ENCODE data around the gene VRK2. TPM values are rescaled to one million over a fixed set of nuclear protein-coding genes. Genes with fewer than 3 reads are reported as not detected.

The VRK2 gene
- total RNA-seq, 1 donor from 2014 or later: 25.3 TPM

DNA sequence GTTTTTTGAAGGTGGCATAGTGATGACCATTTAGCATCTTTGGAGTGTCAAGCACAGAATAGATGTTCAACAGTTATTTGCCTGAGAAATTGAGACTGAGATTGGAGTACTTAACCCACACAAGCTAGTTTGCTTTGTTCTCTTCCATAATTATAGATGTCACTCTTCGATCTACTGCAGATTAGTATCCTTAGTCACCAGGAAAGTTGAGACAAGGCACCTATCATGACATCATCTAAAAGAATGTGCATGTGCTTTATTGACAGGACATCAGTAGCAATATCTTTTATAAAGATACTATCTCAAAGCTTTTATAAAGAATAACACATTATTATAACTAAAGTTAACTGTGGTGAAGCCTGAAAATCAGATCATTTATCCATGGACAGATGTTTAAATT, 6.4 kb downstream of the VRK2 start:
- no peak for DNase-seq (ENCODE audit: low read depth)
- TF ChIP-seq, protein P1, sequence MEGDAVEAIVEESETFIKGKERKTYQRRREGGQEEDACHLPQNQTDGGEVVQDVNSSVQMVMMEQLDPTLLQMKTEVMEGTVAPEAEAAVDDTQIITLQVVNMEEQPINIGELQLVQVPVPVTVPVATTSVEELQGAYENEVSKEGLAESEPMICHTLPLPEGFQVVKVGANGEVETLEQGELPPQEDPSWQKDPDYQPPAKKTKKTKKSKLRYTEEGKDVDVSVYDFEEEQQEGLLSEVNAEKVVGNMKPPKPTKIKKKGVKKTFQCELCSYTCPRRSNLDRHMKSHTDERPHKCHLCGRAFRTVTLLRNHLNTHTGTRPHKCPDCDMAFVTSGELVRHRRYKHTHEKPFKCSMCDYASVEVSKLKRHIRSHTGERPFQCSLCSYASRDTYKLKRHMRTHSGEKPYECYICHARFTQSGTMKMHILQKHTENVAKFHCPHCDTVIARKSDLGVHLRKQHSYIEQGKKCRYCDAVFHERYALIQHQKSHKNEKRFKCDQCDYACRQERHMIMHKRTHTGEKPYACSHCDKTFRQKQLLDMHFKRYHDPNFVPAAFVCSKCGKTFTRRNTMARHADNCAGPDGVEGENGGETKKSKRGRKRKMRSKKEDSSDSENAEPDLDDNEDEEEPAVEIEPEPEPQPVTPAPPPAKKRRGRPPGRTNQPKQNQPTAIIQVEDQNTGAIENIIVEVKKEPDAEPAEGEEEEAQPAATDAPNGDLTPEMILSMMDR (conservative IDR thresholded peaks at IDR 0.05; ENCODE audit: low read depth, low read length): no peak
- no peak overlapping the region for H3K4me3 ChIP-seq (ENCODE audit: low read depth, low read length)

DNA sequence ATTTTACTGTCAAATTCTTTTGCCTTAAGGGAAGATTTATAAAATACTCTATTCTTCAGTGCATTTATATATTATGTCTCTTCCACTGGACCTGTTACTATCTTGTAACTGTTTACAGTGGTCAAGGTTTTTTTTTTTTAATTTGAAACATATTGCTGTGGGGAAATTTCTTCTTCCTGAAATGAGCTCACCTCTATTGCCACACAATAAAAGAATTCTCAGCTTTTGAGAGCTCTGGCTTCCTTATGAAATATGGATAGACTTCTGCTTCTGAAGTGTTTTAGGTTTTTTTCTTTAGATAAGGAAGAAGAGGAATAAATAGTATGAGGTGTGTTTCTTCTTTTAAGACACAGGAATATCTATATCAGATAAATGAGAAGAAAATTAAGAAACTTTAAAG, 7.7 kb downstream of the VRK2 start:
- no peak overlapping the region for H3K4me3 ChIP-seq (ENCODE audit: low read depth, low read length)
- TF ChIP-seq, protein P1 (conservative IDR thresholded peaks at IDR 0.05; ENCODE audit: low read depth, low read length): no peak

DNA sequence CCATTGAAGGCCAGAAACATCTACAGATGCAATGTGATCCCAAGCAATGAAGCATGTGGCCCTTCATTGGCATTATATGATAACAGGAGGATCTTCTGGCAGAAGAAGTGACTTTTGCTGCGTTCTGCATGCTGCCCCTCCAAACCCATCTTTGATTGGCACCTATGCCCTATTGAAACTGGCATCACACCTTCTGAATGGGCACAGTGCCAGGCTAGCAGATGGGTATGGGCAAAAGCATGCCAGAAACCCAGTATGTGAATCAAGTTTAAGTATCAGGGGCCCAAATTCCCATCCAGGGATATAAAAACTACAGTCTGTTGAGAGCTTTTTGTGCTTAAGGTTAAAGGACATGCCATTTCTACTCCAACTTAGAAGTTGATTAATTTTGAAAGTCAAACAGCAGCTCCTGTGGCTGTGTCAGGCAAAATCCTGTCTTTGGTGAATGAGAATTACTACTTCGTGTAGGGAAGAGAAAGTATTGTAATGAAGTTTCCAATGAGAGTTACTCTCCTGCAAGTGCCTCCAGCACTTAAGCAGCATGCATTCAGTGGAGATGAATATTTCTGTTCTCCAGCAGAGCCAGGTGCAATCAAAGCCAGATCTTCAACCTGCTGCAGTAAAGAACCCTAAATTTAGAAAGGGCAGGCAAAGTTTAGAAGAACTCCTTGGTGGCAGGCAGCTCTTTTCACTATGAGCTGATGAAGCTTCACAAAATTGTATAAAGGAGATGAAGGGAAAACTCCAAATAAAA, 8.6 kb downstream of the VRK2 start:
- TF ChIP-seq, protein P1 (conservative IDR thresholded peaks at IDR 0.05; ENCODE audit: low read depth, low read length): no peak
- no peak overlapping the region for H3K4me3 ChIP-seq (ENCODE audit: low read depth, low read length)
- DNase-seq (ENCODE audit: low read depth): no peak

More for the DNA sequence above, 7.7 kb downstream of the VRK2 start:
- DNase-seq (ENCODE audit: low read depth): no peak

DNA sequence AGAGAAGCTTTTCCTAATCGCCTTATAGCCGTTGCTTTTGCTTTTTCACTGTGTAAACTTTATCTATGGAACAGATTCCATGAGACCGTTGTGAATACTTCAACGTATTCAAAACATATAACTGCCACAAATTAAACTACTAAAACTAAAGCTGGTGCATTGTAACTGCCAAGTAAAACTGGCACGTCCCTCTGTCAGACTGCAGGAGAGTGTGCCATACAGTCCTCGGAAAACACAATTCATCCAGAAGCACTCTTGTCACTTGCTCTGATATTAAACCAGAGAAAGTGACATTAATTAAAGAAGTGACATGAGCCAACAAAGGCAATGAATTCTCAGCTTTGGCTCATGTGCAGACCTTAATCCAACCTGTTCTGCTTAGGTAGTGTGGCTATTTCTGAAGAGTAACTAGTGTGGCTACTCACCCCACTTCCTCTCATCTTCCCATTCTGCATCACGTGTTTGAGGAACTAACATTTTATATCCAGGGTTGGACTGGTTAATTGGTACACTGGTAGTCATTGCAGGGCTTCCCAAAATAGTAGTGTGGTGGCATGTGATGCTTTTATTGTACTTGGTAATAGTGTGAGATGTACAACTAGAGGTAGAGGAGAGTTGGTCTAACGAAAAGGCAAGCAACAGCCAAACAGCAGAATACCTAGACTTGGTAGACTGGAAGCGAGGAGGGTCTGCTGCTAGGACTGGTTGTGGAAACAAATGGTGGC, 9.7 kb downstream of the VRK2 start:
- no peak overlapping the region for H3K4me3 ChIP-seq (ENCODE audit: low read depth, low read length)
- TF ChIP-seq, protein P1 (conservative IDR thresholded peaks at IDR 0.05; ENCODE audit: low read depth, low read length): no peak
- no peak for DNase-seq (ENCODE audit: low read depth)

DNA sequence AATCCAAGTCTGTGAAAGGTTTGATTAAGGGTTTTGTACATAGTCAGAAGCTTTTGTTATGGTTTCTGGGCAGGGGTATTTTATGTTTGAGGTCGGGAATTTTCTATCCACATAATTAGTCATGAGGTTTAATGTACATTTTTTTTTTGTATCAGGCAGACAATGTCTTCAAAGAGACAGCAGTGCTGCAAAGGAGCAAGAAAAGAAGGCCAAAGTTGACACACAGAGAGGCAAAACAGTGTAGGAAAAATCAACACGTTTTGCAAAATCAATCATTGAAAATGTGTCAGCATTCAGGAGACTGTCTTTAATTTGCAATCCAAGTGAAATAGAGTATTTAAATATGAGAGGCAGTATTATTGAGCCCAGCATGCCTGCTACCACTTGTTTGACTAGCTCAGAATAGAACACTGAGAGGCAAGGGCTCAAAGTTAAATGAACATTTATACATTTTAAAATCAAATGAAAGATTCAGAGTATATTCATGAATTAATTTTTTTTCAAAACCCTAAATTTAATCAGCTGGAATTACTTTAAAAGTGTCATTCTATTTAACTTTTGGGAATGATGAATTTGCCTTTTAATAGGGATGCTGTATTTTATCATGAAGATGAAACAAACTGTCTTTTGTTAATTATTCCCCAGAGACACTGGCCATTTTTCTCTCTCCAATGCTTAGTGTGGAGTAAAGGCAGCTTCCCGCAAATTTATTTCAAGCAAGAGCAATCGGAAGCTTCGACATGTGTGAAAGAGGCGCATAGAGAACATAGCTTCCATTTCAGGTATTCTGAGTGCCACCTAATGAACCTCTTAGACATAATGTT, 11.3 kb downstream of the VRK2 start:
- H3K4me3 ChIP-seq (ENCODE audit: low read depth, low read length): no peak overlapping the region
- no peak for DNase-seq (ENCODE audit: low read depth)
- TF ChIP-seq, protein P1 (conservative IDR thresholded peaks at IDR 0.05; ENCODE audit: low read depth, low read length): no peak

DNA sequence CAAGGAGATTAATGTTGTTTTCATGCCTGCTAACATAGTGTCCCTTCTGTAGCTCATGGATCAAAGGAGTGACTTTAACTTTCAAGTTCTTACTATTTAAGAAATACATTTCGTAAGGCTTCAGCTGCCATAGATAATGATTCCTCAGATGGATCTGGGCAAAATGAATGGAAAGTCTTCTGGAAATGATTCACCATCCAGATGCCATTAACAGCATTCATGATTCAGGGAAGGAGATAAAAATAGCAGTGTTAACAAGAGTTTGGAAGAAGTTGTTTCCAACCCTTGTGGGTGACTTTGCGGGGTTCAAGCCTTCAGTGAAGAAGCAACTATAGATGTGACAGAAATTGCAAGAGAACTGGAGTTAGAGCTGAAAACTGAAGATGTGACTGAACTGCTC, 17.0 kb downstream of the VRK2 start:
- TF ChIP-seq, protein P1 (conservative IDR thresholded peaks at IDR 0.05; ENCODE audit: low read depth, low read length): no peak
- no peak overlapping the region for H3K4me3 ChIP-seq (ENCODE audit: low read depth, low read length)
- DNase-seq (ENCODE audit: low read depth): peak; percentile 62
